Measurements from ENCODE around the gene ITPKC.
A peak's percentile ranks its signal among the peaks of the same experiment; 100 is the strongest.
"Not testable (repeated sequence)": the region's sequence is repeated elsewhere in the genome, so short reads cannot be mapped to it uniquely, and the experiment has no call there.

ITPKC gene

GRCh38 chr19:40716031-40716481 is 856 bp upstream of the ITPKC start:
- peak; percentile 61 for DNase-seq (ENCODE audit: low read depth)

- no peak for DNase-seq (ENCODE audit: low read depth)
Measured at GRCh38 chr19:40717325-40717879, 490 bp downstream of the ITPKC start.

GRCh38 chr19:40717880-40718773 is 1.2 kb downstream of the ITPKC start:
- DNase-seq (ENCODE audit: low read depth): no peak

GRCh38 chr19:40718774-40719391 is 2.0 kb downstream of the ITPKC start:
- DNase-seq (ENCODE audit: low read depth): no peak

GRCh38 chr19:40719414-40719894 is 2.5 kb downstream of the ITPKC start:
- no peak for DNase-seq (ENCODE audit: low read depth)

- no peak for DNase-seq (ENCODE audit: low read depth)
Measured at GRCh38 chr19:40721140-40721486, 4.2 kb downstream of the ITPKC start.

- no peak for DNase-seq (ENCODE audit: low read depth)
Measured at GRCh38 chr19:40721936-40722661, 5.2 kb downstream of the ITPKC start.

- DNase-seq (ENCODE audit: low read depth): no peak
Measured at GRCh38 chr19:40723661-40724254, 6.8 kb downstream of the ITPKC start.

GRCh38 chr19:40724315-40724714 is 7.4 kb downstream of the ITPKC start:
- DNase-seq (ENCODE audit: low read depth): no peak

- DNase-seq (ENCODE audit: low read depth): no peak
Measured at GRCh38 chr19:40724855-40725254, 7.9 kb downstream of the ITPKC start.

GRCh38 chr19:40726279-40726678 is 9.4 kb downstream of the ITPKC start:
- no peak for DNase-seq (ENCODE audit: low read depth)

- not testable (repeated sequence) for DNase-seq (ENCODE audit: low read depth)
Measured at GRCh38 chr19:40730065-40730464, 13.2 kb downstream of the ITPKC start.

- DNase-seq (ENCODE audit: low read depth): not testable (repeated sequence)
Measured at GRCh38 chr19:40732304-40732703, 15.4 kb downstream of the ITPKC start.

- DNase-seq (ENCODE audit: low read depth): no peak
Measured at GRCh38 chr19:40733149-40733548, 16.2 kb downstream of the ITPKC start.

GRCh38 chr19:40735013-40735771 is 18.3 kb downstream of the ITPKC start:
- no peak for DNase-seq (ENCODE audit: low read depth)

- DNase-seq (ENCODE audit: low read depth): no peak
Measured at GRCh38 chr19:40736661-40737060, 19.7 kb downstream of the ITPKC start.

GRCh38 chr19:40737102-40737644 is 20.3 kb downstream of the ITPKC start:
- no peak for DNase-seq (ENCODE audit: low read depth)

GRCh38 chr19:40739030-40739839 is 22.3 kb downstream of the ITPKC start:
- no peak for DNase-seq (ENCODE audit: low read depth)

- DNase-seq (ENCODE audit: low read depth): no peak
Measured at GRCh38 chr19:40739871-40740703, 23.2 kb downstream of the ITPKC start.

All from activated T-helper 9 cell treated with anti-CD3 and anti-CD28 coated beads, Interleukin-2, amount 50 U/mL, for 16 hours (primary cell).